K562 (cell line): ENCODE results near the gene HCFC1R1.

Experiments used
- ATF1 ChIP-seq, 2 experiments: fragments of 450-650 bp in 1 of 2; IDR thresholded peaks; 2 replicates each; pipeline ENCODE4 v1.6.1; 2016; ENCODE audit warnings: missing compliant biosample characterization in 1 of 2, missing genetic modification characterization in 1 of 2
- EGR1 ChIP-seq: fragments of 450-650 bp; conservative IDR thresholded peaks from 2 replicates; pipeline ENCODE4 v1.6.1; 2017; ENCODE audit warnings: mild to moderate bottlenecking
- GTF2A2 ChIP-seq: IDR thresholded peaks from 2 replicates; pipeline ENCODE4 v1.6.1; 2016; ENCODE audit warnings: mild to moderate bottlenecking, missing genetic modification characterization, missing compliant biosample characterization
- MAZ ChIP-seq, 2 experiments: fragments of 450-650 bp in 1 of 2; sonication (generic) in 1 of 2; formaldehyde crosslinking; IDR thresholded peaks in 1 of 2; conservative IDR thresholded peaks in 1 of 2; 2 replicates each; pipeline versions ENCODE4 v1.4.0 to v1.5.0; 2020; ENCODE audit warnings: mild to moderate bottlenecking in 1 of 2, missing genetic modification reagents in 1 of 2
- MYC ChIP-seq, 2 experiments: fragments of 250-450 bp in 1 of 2; sonication (Bioruptor Pico) in 1 of 2; IDR thresholded peaks; 2 replicates each; pipeline versions ENCODE4 v1.5.1 to v1.6.1; 2012 to 2021; ENCODE audit warnings: low read depth in 2 of 2, borderline replicate concordance in 1 of 2, improper control_type of control experiment in 1 of 2, low read length in 1 of 2, mild to moderate bottlenecking in 1 of 2, moderate library complexity in 1 of 2
- NFIC ChIP-seq: fragments of 450-650 bp; IDR thresholded peaks from 2 replicates; pipeline ENCODE4 v1.6.1; 2017; ENCODE audit warnings: mild to moderate bottlenecking, inconsistent platforms
- TEAD4 ChIP-seq, 2 experiments: sonication (generic) in 1 of 2; formaldehyde crosslinking in 1 of 2; IDR thresholded peaks; 2 replicates each; pipeline versions ENCODE4 v1.6.1 to v1.8.0; 2012 to 2022; ENCODE audit warnings: borderline replicate concordance in 1 of 2, inconsistent platforms in 1 of 2, low read length in 1 of 2, mild to moderate bottlenecking in 1 of 2, missing genetic modification reagents in 1 of 2
- TSC22D4 ChIP-seq: fragments of 450-650 bp; IDR thresholded peaks from 2 replicates; pipeline ENCODE4 v1.6.1; 2016; ENCODE audit warnings: missing genetic modification characterization, missing biosample characterization, control low read depth
- YY1 ChIP-seq, 3 experiments: IDR thresholded peaks; 2 replicates each; pipeline ENCODE4 v1.6.1; 2011; ENCODE audit warnings: low read length in 2 of 3, mild to moderate bottlenecking in 2 of 3, moderate library complexity in 2 of 3, borderline replicate concordance in 1 of 3, control low read depth in 1 of 3, low read depth in 1 of 3; ENCODE audit not compliant: insufficient read depth in 3 of 3, insufficient replicate concordance in 2 of 3, control insufficient read depth in 1 of 3, insufficient read length in 1 of 3; ENCODE audit errors: extremely low read depth in 1 of 3
- ZFP36 ChIP-seq: fragments of 150-350 bp; IDR thresholded peaks from 2 replicates; pipeline ENCODE4 v1.6.1; 2018; ENCODE audit warnings: low read length, low read depth; ENCODE audit not compliant: partially characterized antibody
- ZNF3 ChIP-seq: fragments of 250-450 bp; sonication (Bioruptor Pico); IDR thresholded peaks from 2 replicates; pipeline ENCODE4 v1.5.0; 2021; ENCODE audit warnings: mild to moderate bottlenecking, moderate library complexity
- TF ChIP-seq, protein P1 (sequence below), 3 experiments: IDR thresholded peaks in 2 of 3; conservative IDR thresholded peaks in 1 of 3; 2 replicates each; pipeline ENCODE4 v1.5.1; 2011 to 2012; ENCODE audit warnings: low read length in 3 of 3, mild to moderate bottlenecking in 3 of 3, control low read depth in 2 of 3, improper control_type of control experiment in 1 of 3, inconsistent platforms in 1 of 3, low read depth in 1 of 3, mixed read lengths in 1 of 3, moderate library complexity in 1 of 3; ENCODE audit not compliant: insufficient read depth in 2 of 3
- TF ChIP-seq, protein P2 (sequence below): sonication (generic); formaldehyde crosslinking; IDR thresholded peaks from 2 replicates; pipeline ENCODE4 v1.9.0; 2022; ENCODE audit warnings: mild to moderate bottlenecking, missing genetic modification reagents
- TF ChIP-seq, protein P3 (sequence below): fragments of 450-650 bp; IDR thresholded peaks from 2 replicates; pipeline ENCODE4 v1.6.1; 2016; ENCODE audit warnings: borderline replicate concordance

- TF ChIP-seq EGR1 = no peak
- TF ChIP-seq, protein P1, sequence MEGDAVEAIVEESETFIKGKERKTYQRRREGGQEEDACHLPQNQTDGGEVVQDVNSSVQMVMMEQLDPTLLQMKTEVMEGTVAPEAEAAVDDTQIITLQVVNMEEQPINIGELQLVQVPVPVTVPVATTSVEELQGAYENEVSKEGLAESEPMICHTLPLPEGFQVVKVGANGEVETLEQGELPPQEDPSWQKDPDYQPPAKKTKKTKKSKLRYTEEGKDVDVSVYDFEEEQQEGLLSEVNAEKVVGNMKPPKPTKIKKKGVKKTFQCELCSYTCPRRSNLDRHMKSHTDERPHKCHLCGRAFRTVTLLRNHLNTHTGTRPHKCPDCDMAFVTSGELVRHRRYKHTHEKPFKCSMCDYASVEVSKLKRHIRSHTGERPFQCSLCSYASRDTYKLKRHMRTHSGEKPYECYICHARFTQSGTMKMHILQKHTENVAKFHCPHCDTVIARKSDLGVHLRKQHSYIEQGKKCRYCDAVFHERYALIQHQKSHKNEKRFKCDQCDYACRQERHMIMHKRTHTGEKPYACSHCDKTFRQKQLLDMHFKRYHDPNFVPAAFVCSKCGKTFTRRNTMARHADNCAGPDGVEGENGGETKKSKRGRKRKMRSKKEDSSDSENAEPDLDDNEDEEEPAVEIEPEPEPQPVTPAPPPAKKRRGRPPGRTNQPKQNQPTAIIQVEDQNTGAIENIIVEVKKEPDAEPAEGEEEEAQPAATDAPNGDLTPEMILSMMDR (IDR thresholded peaks at IDR 0.05 in 2 of 3, conservative IDR thresholded peaks at IDR 0.05 in 1 of 3; ENCODE audit: insufficient read depth in 2 of 3, low read depth in 1 of 3, low read length in 3 of 3) = no peak
- TF ChIP-seq TEAD4 (IDR thresholded peaks at IDR 0.05; ENCODE audit: low read length) = no peak
- TF ChIP-seq TEAD4 (CRISPR knock-in tag; IDR thresholded peaks at IDR 0.05; ENCODE audit: borderline replicate concordance) = no peak
- no peak for TF ChIP-seq NFIC
- TF ChIP-seq MYC (IDR thresholded peaks at IDR 0.05; ENCODE audit: low read depth, low read length) = no peak
- no peak for TF ChIP-seq MYC (CRISPR knock-in tag; IDR thresholded peaks at IDR 0.05; ENCODE audit: borderline replicate concordance, low read depth)
- no peak for TF ChIP-seq TSC22D4 (tag)
- TF ChIP-seq, protein P2, sequence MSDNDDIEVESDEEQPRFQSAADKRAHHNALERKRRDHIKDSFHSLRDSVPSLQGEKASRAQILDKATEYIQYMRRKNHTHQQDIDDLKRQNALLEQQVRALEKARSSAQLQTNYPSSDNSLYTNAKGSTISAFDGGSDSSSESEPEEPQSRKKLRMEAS (CRISPR knock-in tag) = no peak
- no peak for TF ChIP-seq ZNF3 (CRISPR knock-in tag)
- no peak for TF ChIP-seq MAZ (CRISPR knock-in tag; conservative IDR thresholded peaks at IDR 0.05 in 1 of 2, IDR thresholded peaks at IDR 0.05 in 1 of 2)
- TF ChIP-seq, protein P3, sequence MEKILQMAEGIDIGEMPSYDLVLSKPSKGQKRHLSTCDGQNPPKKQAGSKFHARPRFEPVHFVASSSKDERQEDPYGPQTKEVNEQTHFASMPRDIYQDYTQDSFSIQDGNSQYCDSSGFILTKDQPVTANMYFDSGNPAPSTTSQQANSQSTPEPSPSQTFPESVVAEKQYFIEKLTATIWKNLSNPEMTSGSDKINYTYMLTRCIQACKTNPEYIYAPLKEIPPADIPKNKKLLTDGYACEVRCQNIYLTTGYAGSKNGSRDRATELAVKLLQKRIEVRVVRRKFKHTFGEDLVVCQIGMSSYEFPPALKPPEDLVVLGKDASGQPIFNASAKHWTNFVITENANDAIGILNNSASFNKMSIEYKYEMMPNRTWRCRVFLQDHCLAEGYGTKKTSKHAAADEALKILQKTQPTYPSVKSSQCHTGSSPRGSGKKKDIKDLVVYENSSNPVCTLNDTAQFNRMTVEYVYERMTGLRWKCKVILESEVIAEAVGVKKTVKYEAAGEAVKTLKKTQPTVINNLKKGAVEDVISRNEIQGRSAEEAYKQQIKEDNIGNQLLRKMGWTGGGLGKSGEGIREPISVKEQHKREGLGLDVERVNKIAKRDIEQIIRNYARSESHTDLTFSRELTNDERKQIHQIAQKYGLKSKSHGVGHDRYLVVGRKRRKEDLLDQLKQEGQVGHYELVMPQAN = no peak
- TF ChIP-seq ZFP36 = no peak
- TF ChIP-seq YY1 (IDR thresholded peaks at IDR 0.05; ENCODE audit: borderline replicate concordance in 1 of 3, control insufficient read depth in 1 of 3, extremely low read depth in 1 of 3, insufficient read depth in 3 of 3, insufficient read length in 1 of 3, insufficient replicate concordance in 2 of 3, low read depth in 1 of 3, low read length in 2 of 3) = no peak
- no peak for TF ChIP-seq GTF2A2 (tag)
- no peak for TF ChIP-seq ATF1 (CRISPR knock-in tag; IDR thresholded peaks at IDR 0.05)
- TF ChIP-seq ATF1 (tag; IDR thresholded peaks at IDR 0.05) = no peak
Measured at GRCh38 chr16:2991566-2992261, 32.0 kb downstream of the HCFC1R1 start.
